Muscle of leg (tissue), 11 donors: ENCODE measurements around the gene MB21D2. TPM values are rescaled to one million over a fixed set of nuclear protein-coding genes. Genes with fewer than 3 reads are reported as not detected.

Experiments
- DNase-seq: peaks from one replicate; pipeline ENCODE4 v3.0.0; 2013
- H3K27ac ChIP-seq: one replicate; pipeline ENCODE4 v1.5.1; 2013; ENCODE audit warnings: mild to moderate bottlenecking, low read length, control low read depth
- H3K27me3 ChIP-seq: one replicate; pipeline ENCODE4 v1.6.1; 2013; ENCODE audit warnings: low read length; ENCODE audit not compliant: control insufficient read depth, insufficient read depth
- H3K36me3 ChIP-seq: one replicate; pipeline ENCODE4 v1.6.1; 2013; ENCODE audit warnings: low read length; ENCODE audit not compliant: control insufficient read depth, insufficient read depth
- H3K4me1 ChIP-seq: one replicate; pipeline ENCODE4 v1.6.1; 2013; ENCODE audit warnings: low read length; ENCODE audit not compliant: control insufficient read depth, insufficient read depth
- H3K4me3 ChIP-seq: one replicate; pipeline ENCODE4 v1.5.1; 2013; ENCODE audit warnings: low read length, control low read depth
- H3K9me3 ChIP-seq: replicated peaks from 2 replicates; pipeline ENCODE4 v1.6.1; 2013; ENCODE audit warnings: low read depth, low read length; ENCODE audit not compliant: control insufficient read depth
- WGBS: methylation state at CpG from one replicate; pipeline ENCODE4 v1.1.5; 2013; ENCODE audit warnings: missing lambda C conversion rate; ENCODE audit not compliant: insufficient coverage; 5-methylcytosine and 5-hydroxymethylcytosine counted together
- polyA plus RNA-seq, 8 donors: library from polyadenylated mRNA; unstranded; fragments of 120-200 nt; gene quantifications; one replicate each; pipeline versions ENCODE4 v1.2.1 to v1.2.3, GENCODE V29; 2013; ENCODE audit warnings: inconsistent platforms in 1 of 8, low replicate concordance in 1 of 8; ENCODE audit not compliant: insufficient read length in 8 of 8, insufficient read depth in 1 of 8
- total RNA-seq: library from RNA; stranded (reverse); fragments of 120-200 nt; gene quantifications from one replicate; pipeline ENCODE4 v1.2.4, GENCODE V29; 2013

Gene MB21D2
- total and polyA plus RNA-seq, 9 donors = 11.1 to 16.4 (median 15.8) TPM

DNA sequence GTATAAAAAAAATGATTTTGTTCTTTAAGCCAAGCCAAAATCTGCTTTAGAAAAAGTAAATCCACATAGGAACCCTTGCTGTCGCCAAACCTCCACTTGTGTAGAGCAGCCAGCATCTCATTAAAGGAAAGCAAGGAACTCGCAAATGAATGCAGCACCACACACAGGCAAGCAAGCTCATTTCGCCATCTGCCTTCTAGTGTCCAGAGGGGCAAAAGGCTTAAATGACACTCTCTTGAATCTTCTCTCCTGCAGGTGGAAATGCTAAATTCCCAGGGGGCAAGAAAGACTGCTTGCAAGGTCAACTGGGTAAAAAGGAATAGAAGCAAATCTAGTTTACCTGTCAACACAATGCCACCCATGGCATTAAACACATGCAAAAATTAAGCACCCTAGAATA, 2.4 kb downstream of the MB21D2 start:
- H3K27ac ChIP-seq = no peak overlapping the region
- H3K4me3 ChIP-seq = no peak overlapping the region
- peaks cover 11% of the 10 kb centered on the region for H3K27me3 ChIP-seq
- peaks cover 14% of the 10 kb centered on the region for H3K4me1 ChIP-seq
- no peaks in the 10 kb centered on the region for H3K9me3 ChIP-seq
- H3K36me3 ChIP-seq = no peaks in the 10 kb centered on the region
- peak; percentile 61 for DNase-seq
- 26% methylated on average over 2 of the region's 3 CpGs for WGBS

GRCh38 chr3:192914848-192915247, 2.8 kb downstream of the MB21D2 start:
- WGBS = no CpG with 5 or more reads among the region's 2 CpGs
- H3K27ac ChIP-seq = no peak overlapping the region
- H3K36me3 ChIP-seq = no peaks in the 10 kb centered on the region
- no peaks in the 10 kb centered on the region for H3K9me3 ChIP-seq
- no peak for DNase-seq
- H3K4me1 ChIP-seq = peaks cover 13% of the 10 kb centered on the region
- no peak overlapping the region for H3K4me3 ChIP-seq
- peaks cover 11% of the 10 kb centered on the region for H3K27me3 ChIP-seq

GRCh38 chr3:192913540-192913939, 4.1 kb downstream of the MB21D2 start:
- no peak for DNase-seq
- Histone ChIP-seq H3K36me3 (no peaks in the 10 kb centered on the region), H3K4me3 (no peak overlapping the region), H3K9me3 (no peaks in the 10 kb centered on the region), H3K27ac (no peak overlapping the region), H3K4me1 (peaks cover 12% of the 10 kb centered on the region), H3K27me3 (peaks cover 11% of the 10 kb centered on the region)
- WGBS = 80% methylated on average over 2 of the region's 4 CpGs

- H3K9me3 ChIP-seq = no peaks in the 10 kb centered on the region
- no peak overlapping the region for H3K27ac ChIP-seq
- no peaks in the 10 kb centered on the region for H3K36me3 ChIP-seq
- peaks cover 3% of the 10 kb centered on the region for H3K27me3 ChIP-seq
- peaks cover 9% of the 10 kb centered on the region for H3K4me1 ChIP-seq
- no CpG with 5 or more reads among the region's 1 CpG for WGBS
- no peak for DNase-seq
- H3K4me3 ChIP-seq = no peak overlapping the region
Observed at GRCh38 chr3:192911293-192911692, 6.4 kb downstream of the MB21D2 start.

GRCh38 chr3:192907784-192908183, 9.9 kb downstream of the MB21D2 start:
- Histone ChIP-seq H3K36me3 (no peaks in the 10 kb centered on the region), H3K27ac (no peak overlapping the region), H3K4me3 (no peak overlapping the region), H3K9me3 (peaks cover 5% of the 10 kb centered on the region), H3K4me1 (peaks cover 19% of the 10 kb centered on the region), H3K27me3 (no peaks in the 10 kb centered on the region)
- 76% methylated on average over 4 of the region's 4 CpGs for WGBS
- DNase-seq = no peak

GRCh38 chr3:192906940-192907339, 10.7 kb downstream of the MB21D2 start:
- H3K4me3 ChIP-seq = no peak overlapping the region
- peaks cover 5% of the 10 kb centered on the region for H3K9me3 ChIP-seq
- H3K4me1 ChIP-seq = peaks cover 19% of the 10 kb centered on the region
- no peaks in the 10 kb centered on the region for H3K36me3 ChIP-seq
- no peak overlapping the region for H3K27ac ChIP-seq
- WGBS = no CpG with 5 or more reads among the region's 1 CpG
- no peak for DNase-seq
- no peaks in the 10 kb centered on the region for H3K27me3 ChIP-seq

DNA sequence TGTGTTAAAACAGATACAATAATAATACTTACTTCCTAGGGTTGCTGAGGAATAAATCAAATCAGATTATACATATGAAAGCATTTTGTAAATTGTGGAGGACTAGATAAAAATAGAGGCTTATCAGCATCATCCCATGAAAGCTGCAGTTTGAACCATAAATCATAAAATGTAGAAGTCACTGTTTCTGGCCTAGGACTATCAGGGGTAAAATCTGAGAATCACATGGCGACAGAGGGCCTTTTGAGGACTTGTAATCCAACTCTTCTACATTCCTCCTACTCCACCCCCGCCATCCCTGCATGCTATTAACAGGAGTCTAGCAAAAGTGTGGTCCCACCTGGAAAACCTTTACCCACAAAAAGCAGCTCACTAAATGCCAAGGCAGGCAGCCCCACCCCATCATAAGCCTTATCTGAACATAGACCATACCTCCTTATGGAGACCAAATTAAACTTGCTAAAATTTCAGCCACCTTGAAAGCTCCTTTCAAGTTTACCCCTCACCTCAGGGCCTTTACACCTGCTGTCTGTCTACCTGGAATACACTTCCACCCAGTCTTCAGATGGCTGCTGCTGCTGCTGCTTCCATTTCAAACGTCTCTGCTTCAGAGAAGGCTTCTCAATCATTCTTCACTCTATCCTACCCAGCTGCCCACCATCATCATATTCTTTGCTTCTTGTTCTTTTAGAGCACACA, 11.5 kb downstream of the MB21D2 start:
- no peak for DNase-seq
- no peak overlapping the region for H3K27ac ChIP-seq
- WGBS = 64% methylated on average over 1 of the region's 3 CpGs
- H3K4me3 ChIP-seq = no peak overlapping the region
- no peaks in the 10 kb centered on the region for H3K36me3 ChIP-seq
- peaks cover 5% of the 10 kb centered on the region for H3K9me3 ChIP-seq
- H3K4me1 ChIP-seq = peaks cover 19% of the 10 kb centered on the region
- H3K27me3 ChIP-seq = no peaks in the 10 kb centered on the region

DNA sequence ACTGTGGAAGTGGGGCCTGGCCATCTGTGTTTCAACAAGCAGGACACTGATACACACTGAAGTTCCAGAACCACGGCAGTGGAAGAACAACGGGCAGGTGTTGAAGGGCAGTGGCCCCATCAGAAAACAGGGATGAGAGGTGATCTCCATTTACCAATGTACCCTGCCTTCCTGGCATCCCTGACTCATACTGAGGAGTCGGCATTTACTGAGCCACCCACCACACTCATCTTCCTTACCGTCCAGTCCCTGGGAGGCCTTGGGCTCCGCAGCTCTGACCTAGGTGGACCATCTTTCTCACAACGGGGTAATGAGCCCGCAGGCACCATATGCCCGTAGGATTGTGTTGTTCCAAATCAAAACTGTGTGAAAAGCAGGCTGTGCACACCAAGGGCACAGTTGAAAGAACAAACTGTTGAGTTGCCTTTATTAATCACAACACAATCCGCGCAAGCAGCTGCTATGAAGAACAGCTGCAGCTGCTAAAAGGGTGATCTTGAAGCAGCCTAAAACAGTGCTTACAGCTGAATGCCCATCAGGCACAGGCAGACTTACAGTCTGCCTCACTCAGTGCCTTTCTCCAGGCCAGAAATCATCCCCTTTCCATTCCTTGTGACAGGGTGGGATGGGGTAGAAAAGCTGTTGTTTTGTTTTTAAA, 12.9 kb downstream of the MB21D2 start:
- no peaks in the 10 kb centered on the region for H3K27me3 ChIP-seq
- H3K4me3 ChIP-seq = peak overlapping the region; percentile 9
- DNase-seq = peak; percentile 87
- H3K36me3 ChIP-seq = no peaks in the 10 kb centered on the region
- WGBS = 82% methylated on average over 8 of the region's 10 CpGs
- peaks cover 5% of the 10 kb centered on the region for H3K9me3 ChIP-seq
- H3K4me1 ChIP-seq = peaks cover 19% of the 10 kb centered on the region
- H3K27ac ChIP-seq = peak overlapping the region; percentile 88

DNA sequence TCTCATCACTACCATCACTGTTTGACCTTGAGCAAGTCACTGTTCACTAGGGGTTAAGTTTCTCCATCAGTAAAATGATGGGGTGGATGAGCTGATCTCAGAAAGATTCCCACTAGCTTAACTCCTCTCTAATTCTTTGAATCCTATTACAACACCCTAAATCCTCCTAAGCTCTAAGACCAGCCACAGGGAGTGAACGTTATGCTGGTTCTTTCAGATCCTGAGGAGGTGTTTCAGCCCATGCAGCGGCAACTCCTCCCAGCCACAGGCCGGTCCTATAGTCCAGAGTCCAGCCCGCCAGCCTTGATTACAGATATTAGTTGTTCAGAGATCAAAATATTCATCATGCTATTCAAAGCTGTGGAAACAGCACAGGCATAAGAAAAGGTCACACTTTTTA, 15.1 kb downstream of the MB21D2 start:
- Histone ChIP-seq H3K27me3 (no peaks in the 10 kb centered on the region), H3K27ac (no peak overlapping the region), H3K4me1 (peaks cover 19% of the 10 kb centered on the region), H3K4me3 (no peak overlapping the region), H3K9me3 (peaks cover 5% of the 10 kb centered on the region), H3K36me3 (peaks cover 2% of the 10 kb centered on the region)
- 33% methylated on average over 1 of the region's 4 CpGs for WGBS
- DNase-seq = no peak

- Histone ChIP-seq H3K4me3 (no peak overlapping the region), H3K36me3 (peaks cover 2% of the 10 kb centered on the region), H3K4me1 (peaks cover 19% of the 10 kb centered on the region), H3K9me3 (peaks cover 5% of the 10 kb centered on the region), H3K27ac (no peak overlapping the region), H3K27me3 (no peaks in the 10 kb centered on the region)
- WGBS = no CpG with 5 or more reads among the region's 1 CpG
- DNase-seq = no peak
Observed at GRCh38 chr3:192901435-192901834, 16.2 kb downstream of the MB21D2 start.
